Stomach (tissue), 9 donors: ENCODE results near the gene MAP2K1. TPM values are rescaled to one million over a fixed set of nuclear protein-coding genes. Genes with fewer than 3 reads are reported as not detected.

Source experiments
- DNase-seq, 2 donors: peaks; one replicate each; pipeline versions ENCODE4 v3.0.0 to v3.0.0-alpha.2; 2013 to 2019
- H3K27ac ChIP-seq, 5 donors: fragments of 200-600 bp in 4 of 5; sonication (generic) in 4 of 5; one replicate each; pipeline ENCODE4 v1.5.1; 2013 to 2019; ENCODE audit warnings: mild to moderate bottlenecking in 1 of 5, moderate library complexity in 1 of 5
- H3K27me3 ChIP-seq, 3 donors: fragments of 200-600 bp; sonication (generic); one replicate each; pipeline ENCODE4 v1.5.1; 2017 to 2019; ENCODE audit warnings: mixed run types in 1 of 3
- H3K36me3 ChIP-seq, 4 donors: fragments of 200-600 bp; sonication (generic); 1 replicate in 3 of 4; 2 replicates in 1 of 4; pipeline ENCODE4 v1.5.1; 2016 to 2019
- H3K4me1 ChIP-seq, 4 donors: fragments of 200-600 bp; sonication (generic); one replicate each; pipeline ENCODE4 v1.5.1; 2016 to 2019
- H3K4me3 ChIP-seq, 4 donors: fragments of 200-600 bp; sonication (generic) in 3 of 4; one replicate each; pipeline ENCODE4 v1.5.1; 2016 to 2019; ENCODE audit warnings: mild to moderate bottlenecking in 1 of 4
- H3K9me3 ChIP-seq, 4 donors: fragments of 200-600 bp; sonication (generic); one replicate each; pipeline ENCODE4 v1.5.1; 2016 to 2019
- EP300 ChIP-seq: sonication (generic); formaldehyde crosslinking; IDR thresholded peaks from one replicate; pipeline ENCODE4 v1.6.1; 2017; ENCODE audit warnings: antibody characterized with exemption
- POLR2A ChIP-seq, 4 donors: fragments of 450-650 bp; IDR thresholded peaks; one replicate each; pipeline ENCODE4 v1.6.1; 2016; ENCODE audit warnings: antibody characterized with exemption in 4 of 4, control low read depth in 2 of 4, mild to moderate bottlenecking in 1 of 4, moderate library complexity in 1 of 4
- POLR2AphosphoS5 ChIP-seq, 3 donors: sonication (generic); formaldehyde crosslinking; IDR thresholded peaks; one replicate each; pipeline ENCODE4 v1.6.1; 2016; ENCODE audit warnings: antibody characterized with exemption in 3 of 3
- WGBS, 5 donors: extraction: QIAGEN DNeasy Blood & Tissue Kit in 3 of 5; methylation state at CpG; one replicate each; pipeline versions ENCODE4 v1.1.5 to v1.1.7; 2013 to 2018; 5-methylcytosine and 5-hydroxymethylcytosine counted together
- intact Hi-C: fragments of 100-400 bp; cut with DNase I; formaldehyde crosslinking; loops from one replicate; pipeline ENCODE4 v1.15.1; 2023; ENCODE audit warnings: low total_unique reads
- polyA plus RNA-seq, 3 donors: library from polyadenylated mRNA; stranded (reverse); fragments of 200-250 nt; gene quantifications; one replicate each; pipeline ENCODE4 v1.2.3, GENCODE V29; 2013
- total RNA-seq, 5 donors: library from RNA; depleted of rRNA; stranded (reverse); fragments of >200 nt; gene quantifications; one replicate each; pipeline versions ENCODE4 v1.1.0 to v1.2.3, GENCODE V29; 2014 to 2016
- TF ChIP-seq, protein P1 (sequence below), 7 experiments: fragments of 450-650 bp in 4 of 7; fragments of 200-600 bp in 3 of 7; sonication (generic) in 3 of 7; IDR thresholded peaks; one replicate each; pipeline ENCODE4 v1.5.1; 2016 to 2019; ENCODE audit warnings: antibody characterized with exemption in 7 of 7, control low read depth in 2 of 7, mild to moderate bottlenecking in 1 of 7
- donor health status: healthy with polysubstance abuse.
- donor health status: Bipolar disorder and iron deficiency.
- donor health status: healthy.

MAP2K1 gene
- total and polyA plus RNA-seq, 8 donors, result 20.1 to 123 (median 26.0) TPM

DNA sequence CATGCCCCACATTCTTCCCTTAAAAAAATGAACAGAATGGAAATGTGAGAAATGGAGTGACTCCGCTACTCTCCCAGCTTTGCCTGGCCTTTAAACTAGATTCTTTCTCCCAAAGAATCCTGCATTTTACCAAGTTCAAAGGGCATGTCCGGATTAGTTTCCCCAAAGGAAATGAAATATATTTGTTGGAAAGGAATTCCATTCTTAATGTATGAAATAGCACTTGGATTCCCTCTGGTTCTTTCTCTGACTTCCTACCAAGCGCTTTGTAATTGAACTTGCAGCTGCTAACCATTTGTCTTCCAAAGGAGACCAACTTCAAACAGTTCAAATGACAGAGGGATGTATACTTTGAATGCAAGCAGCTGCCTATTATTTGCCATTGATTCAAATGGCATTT, 18.9 kb downstream of the MAP2K1 start:
- 52 to 79% (median 74%) methylated on average over 3 of the region's 3 CpGs for WGBS, 5 donors
- no peak overlapping the region for H3K27ac ChIP-seq
- peak in 1 of 2 donors; percentile 72 for DNase-seq
- H3K36me3 ChIP-seq, result no peaks in the 10 kb centered on the region
- H3K4me1 ChIP-seq, result peaks cover 0 to 73% (median 22%) of the 10 kb centered on the region in 4 donors
- intact Hi-C loops, result no loop called here
- H3K27me3 ChIP-seq, result no peaks in the 10 kb centered on the region
- TF ChIP-seq, protein P1, sequence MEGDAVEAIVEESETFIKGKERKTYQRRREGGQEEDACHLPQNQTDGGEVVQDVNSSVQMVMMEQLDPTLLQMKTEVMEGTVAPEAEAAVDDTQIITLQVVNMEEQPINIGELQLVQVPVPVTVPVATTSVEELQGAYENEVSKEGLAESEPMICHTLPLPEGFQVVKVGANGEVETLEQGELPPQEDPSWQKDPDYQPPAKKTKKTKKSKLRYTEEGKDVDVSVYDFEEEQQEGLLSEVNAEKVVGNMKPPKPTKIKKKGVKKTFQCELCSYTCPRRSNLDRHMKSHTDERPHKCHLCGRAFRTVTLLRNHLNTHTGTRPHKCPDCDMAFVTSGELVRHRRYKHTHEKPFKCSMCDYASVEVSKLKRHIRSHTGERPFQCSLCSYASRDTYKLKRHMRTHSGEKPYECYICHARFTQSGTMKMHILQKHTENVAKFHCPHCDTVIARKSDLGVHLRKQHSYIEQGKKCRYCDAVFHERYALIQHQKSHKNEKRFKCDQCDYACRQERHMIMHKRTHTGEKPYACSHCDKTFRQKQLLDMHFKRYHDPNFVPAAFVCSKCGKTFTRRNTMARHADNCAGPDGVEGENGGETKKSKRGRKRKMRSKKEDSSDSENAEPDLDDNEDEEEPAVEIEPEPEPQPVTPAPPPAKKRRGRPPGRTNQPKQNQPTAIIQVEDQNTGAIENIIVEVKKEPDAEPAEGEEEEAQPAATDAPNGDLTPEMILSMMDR (IDR thresholded peaks at IDR 0.05), result no peak
- TF ChIP-seq EP300 (no peak), POLR2AphosphoS5 (IDR thresholded peaks at IDR 0.05) (no peak), POLR2A (IDR thresholded peaks at IDR 0.05) (no peak)
- H3K4me3 ChIP-seq, result no peak overlapping the region
- H3K9me3 ChIP-seq, result no peaks in the 10 kb centered on the region

DNA sequence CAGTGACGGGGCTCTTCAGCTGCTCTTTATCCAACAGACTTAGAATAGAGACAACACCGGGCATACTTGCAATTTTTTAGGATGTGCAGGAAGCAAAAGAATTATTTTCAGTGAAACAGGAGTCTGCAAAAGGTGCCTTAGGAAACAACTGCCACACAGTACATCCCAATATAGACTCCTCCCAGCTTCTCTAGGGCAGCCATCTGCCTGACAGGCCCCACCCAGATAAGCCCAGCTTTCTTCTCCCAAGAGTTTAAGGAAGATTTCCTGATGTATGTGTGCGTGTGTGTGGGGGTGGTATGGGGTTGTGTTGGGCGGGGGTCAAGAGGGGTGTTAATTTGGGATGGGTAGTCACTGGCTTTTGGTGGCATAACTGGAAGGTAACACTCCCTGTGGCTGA, 21.5 kb downstream of the MAP2K1 start:
- WGBS, 5 donors, result 89 to 94% (median 94%) methylated on average over 4 of the region's 4 CpGs
- Histone ChIP-seq H3K4me1 (peaks cover 7 to 76% (median 28%) of the 10 kb centered on the region in 4 donors), H3K9me3 (no peaks in the 10 kb centered on the region), H3K27ac (no peak overlapping the region), H3K27me3 (no peaks in the 10 kb centered on the region), H3K4me3 (no peak overlapping the region), H3K36me3 (no peaks in the 10 kb centered on the region)
- intact Hi-C loops, result no loop called here
- DNase-seq, result no peak
- TF ChIP-seq POLR2A (IDR thresholded peaks at IDR 0.05), result no peak
- TF ChIP-seq, protein P1 (IDR thresholded peaks at IDR 0.05), result no peak
- TF ChIP-seq POLR2AphosphoS5 (IDR thresholded peaks at IDR 0.05), result no peak
- no peak for TF ChIP-seq EP300

DNA sequence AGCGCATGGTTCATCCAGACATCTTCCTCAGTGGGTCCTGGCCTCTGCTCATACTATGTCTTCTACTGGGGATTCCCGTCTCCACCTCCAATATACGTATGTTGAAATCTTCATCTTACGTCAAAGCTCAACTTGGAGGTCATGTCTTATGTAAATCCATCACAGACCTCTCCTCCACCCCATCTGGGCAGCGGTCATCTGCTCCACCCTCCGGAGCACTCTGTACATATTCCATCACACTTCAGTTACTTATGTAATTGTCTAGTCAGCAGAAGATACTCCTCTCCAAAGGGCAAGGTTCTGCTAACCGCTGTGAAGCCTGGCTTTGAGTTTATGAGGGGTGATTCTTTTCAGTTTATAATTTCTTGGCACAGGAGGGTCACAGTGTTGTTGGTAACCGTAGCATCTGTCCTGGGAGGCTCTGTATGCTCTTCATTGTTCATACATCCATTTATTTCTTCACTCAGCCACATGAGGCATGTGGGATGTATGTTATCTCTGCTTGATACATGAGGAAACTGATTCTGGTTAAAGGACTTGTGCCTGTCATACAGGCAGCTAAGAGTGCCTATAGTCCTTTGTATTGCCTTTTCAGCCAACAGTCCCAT, 22.1 kb downstream of the MAP2K1 start:
- Histone ChIP-seq H3K4me3 (no peak overlapping the region), H3K36me3 (no peaks in the 10 kb centered on the region), H3K4me1 (peaks cover 6 to 71% (median 25%) of the 10 kb centered on the region in 4 donors), H3K27ac (no peak overlapping the region), H3K27me3 (no peaks in the 10 kb centered on the region), H3K9me3 (no peaks in the 10 kb centered on the region)
- WGBS, 5 donors, result 80 to 93% (median 91%) methylated on average over 8 of the region's 8 CpGs
- no peak for TF ChIP-seq POLR2AphosphoS5 (IDR thresholded peaks at IDR 0.05)
- TF ChIP-seq EP300, result no peak
- TF ChIP-seq, protein P1 (IDR thresholded peaks at IDR 0.05), result no peak
- TF ChIP-seq POLR2A (IDR thresholded peaks at IDR 0.05), result no peak
- no peak for DNase-seq
- intact Hi-C loops, result no loop called here

DNA sequence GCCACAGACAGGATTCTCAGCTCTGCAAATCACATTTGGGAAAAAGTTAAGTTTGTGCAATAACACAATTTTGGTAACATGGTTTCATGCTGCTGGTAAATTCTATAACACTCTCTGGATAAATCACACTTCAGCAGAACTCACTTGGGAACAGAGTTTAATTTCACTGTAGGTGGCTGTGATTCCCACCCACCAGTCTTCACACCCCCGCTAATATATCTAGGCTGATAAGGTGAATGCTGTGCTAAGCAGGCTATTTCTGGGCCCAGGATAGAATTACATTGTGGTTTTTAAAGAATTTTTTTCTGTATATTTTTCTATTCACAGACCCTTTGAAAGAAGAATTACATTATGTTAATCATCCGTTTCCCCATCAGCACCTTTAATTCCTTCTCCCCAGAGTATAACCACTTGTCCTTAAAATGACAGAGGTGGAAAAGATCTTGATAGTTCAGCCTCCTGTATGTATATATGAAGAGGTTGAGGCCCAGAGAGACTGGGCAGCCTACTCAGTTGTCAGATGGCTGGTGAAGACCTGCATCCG, 22.9 kb downstream of the MAP2K1 start:
- H3K27me3 ChIP-seq, result no peaks in the 10 kb centered on the region
- WGBS, 5 donors, result 72 to 91% (median 84%) methylated on average over 3 of the region's 3 CpGs
- peaks cover 0 to 3% (median 0%) of the 10 kb centered on the region in 4 donors for H3K36me3 ChIP-seq
- no peak overlapping the region for H3K4me3 ChIP-seq
- intact Hi-C loops, result no loop called here
- peaks cover 0 to 63% (median 21%) of the 10 kb centered on the region in 4 donors for H3K4me1 ChIP-seq
- DNase-seq, result no peak
- TF ChIP-seq, protein P1 (IDR thresholded peaks at IDR 0.05), result no peak
- no peak for TF ChIP-seq EP300
- no peak for TF ChIP-seq POLR2A (IDR thresholded peaks at IDR 0.05)
- TF ChIP-seq POLR2AphosphoS5 (IDR thresholded peaks at IDR 0.05), result no peak
- H3K27ac ChIP-seq, result no peak overlapping the region
- no peaks in the 10 kb centered on the region for H3K9me3 ChIP-seq
